ENCODE results near the gene TNIP1.

The TNIP1 gene

DNA sequence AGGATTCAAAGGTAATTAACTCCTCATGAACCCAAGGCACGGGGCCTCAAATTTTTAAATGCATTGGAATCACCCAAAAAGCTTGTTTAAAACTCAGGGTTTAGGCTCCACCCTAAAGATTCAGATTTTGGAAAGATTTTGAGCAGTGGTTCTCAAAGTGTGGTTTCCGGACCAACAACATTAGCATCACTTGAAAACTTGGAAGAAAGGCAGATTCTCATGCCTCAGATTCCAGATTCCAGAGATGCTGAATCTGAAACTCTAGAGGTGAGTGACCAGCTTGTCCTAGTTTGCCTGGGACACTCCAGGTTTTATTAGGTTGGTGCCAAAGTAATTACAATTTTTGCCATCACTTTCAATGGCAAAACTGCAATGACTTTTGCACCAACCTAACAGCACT is 24.7 kb upstream of the TNIP1 start:
- no peak for DNase-seq

GRCh38 chr5:151104795-151105194 is 24.0 kb upstream of the TNIP1 start:
- DNase-seq, result no peak

DNA sequence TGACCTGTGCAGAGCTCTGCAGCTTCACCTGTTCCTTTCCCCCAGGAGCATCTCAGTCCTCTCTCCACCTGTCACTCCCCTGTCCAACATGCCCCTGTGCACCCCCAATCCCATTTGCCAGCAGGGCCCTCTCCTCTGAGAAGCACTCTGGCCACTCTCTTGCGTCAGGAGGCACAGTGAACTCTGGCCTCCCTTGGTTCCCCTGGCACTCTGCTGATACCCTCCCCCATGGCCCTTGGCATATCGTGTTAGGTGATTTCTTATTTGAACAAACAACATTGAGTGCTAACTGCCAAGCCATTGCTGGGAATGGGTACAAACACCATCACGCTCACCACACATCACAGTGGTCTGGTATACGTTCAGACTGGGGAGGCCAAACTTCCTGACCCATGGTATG is 20.9 kb upstream of the TNIP1 start:
- DNase-seq, result no peak

- no peak for DNase-seq
These were observed 20.3 kb upstream of the TNIP1 start for GRCh38 chr5:151101151-151101550.

GRCh38 chr5:151100681-151101080 is 19.8 kb upstream of the TNIP1 start:
- no peak for DNase-seq

- DNase-seq, result no peak
These were observed 17.9 kb upstream of the TNIP1 start for GRCh38 chr5:151098768-151099121.

GRCh38 chr5:151097820-151098767 is 17.3 kb upstream of the TNIP1 start:
- no peak for DNase-seq

DNA sequence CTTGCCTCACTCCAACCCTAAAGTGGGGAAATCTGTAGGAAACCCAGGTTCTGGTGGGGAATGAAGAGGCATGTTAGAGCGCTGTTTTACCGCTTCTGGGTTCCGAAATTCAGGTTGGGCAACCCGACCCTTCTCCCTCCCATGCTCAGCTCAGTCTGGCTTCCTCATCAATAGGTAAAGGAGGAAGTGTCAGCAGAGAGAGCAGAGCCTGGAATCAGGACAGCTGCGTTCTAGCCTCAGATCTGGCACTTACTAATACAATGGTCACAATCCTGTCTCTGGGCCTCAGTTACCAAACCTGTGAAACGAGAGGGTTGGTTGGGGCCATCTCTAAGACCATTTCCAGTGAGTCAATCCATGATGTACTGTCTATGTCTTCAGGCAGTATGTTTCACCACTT is 16.2 kb upstream of the TNIP1 start:
- DNase-seq, result no peak

- no peak for DNase-seq
These were observed 15.2 kb upstream of the TNIP1 start for GRCh38 chr5:151096001-151096373.

GRCh38 chr5:151095341-151096000 is 14.6 kb upstream of the TNIP1 start:
- DNase-seq, result no peak

- no peak for DNase-seq
These were observed 14.0 kb upstream of the TNIP1 start for GRCh38 chr5:151094852-151095245.

- no peak for DNase-seq
These were observed 13.4 kb upstream of the TNIP1 start for GRCh38 chr5:151094030-151094851.

DNA sequence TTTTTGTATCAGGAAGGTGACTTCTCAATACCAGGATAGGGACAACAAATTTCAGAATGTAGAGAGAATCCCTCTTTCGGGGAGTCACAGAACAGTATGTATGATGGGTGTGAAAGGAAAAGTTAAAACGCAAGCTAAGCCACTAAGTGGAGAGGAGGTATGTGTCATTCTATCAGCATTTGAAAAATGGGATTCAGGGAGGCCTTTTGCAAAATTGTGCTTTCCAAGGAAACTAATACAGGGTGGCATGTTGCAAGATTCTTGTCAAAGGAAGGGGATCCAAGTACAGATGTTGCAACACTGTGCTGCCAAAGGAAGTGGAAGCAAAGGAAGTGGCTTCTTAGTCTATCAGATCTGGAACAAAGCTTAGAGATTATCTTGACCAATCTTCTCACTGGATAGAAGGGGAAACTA is 12.6 kb upstream of the TNIP1 start:
- DNase-seq, result no peak

DNA sequence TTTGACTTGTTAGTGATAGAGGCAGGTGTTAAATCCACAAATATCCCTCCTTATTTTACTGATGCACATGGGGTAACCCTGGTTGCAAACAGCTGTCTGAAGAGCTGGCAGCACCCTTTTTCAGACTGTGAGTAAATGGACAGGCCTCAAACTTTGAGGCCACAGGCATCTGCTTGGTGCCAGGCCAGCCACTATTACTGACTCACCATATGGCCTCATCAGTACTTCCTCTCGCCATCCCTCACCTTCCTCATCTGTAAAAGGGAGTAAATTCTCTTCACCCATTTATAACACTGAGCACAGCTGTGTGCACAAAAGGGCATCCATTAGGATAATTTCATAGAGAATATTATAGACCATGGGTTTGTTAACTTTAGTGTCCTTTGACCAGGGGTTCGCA is 11.9 kb upstream of the TNIP1 start:
- DNase-seq, result no peak

DNA sequence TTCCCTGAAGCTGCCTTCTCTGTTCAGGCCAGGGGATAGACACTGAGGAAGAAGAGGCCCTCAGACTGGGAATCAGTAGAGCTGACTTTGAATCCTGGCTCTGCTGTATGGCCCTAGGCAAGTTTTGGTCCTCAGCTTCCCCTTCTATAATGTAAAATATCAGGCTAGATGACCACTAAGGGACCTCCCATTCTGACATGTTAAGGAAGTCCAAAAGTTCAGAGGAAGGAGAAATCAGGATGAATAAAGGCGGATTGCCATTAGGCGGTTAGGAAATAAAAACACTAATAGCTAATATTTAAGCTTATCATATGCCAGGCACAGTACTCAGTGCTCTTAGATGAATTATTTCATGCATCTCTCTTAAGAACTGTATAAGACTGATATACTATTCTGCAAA is 8.9 kb upstream of the TNIP1 start:
- no peak for DNase-seq

- no peak for DNase-seq
These were observed 8.2 kb upstream of the TNIP1 start for GRCh38 chr5:151088986-151089385.

GRCh38 chr5:151087486-151087885 is 6.7 kb upstream of the TNIP1 start:
- no peak for DNase-seq

DNA sequence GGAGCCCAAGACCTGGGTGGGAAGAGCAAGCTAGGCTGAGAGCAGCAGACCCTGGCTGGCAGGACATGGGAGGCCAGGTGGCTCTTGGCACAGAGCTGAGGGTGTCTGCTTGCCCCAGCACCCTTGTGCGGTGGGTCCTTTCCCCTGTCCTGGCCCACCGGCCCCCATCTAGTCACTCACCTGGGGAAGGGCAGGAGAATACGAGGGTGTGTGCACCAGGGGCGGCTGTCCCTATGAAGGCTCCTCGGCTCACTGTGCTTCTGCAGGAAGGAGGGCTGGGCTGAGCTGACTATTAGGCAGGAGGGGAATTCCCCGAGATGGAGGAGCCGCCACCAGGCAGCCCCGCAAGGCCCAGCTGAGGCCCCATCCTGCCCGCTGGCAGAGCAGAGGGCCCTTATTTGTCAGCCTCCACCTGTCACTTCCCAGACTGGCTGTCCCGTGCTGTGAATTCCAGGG is 6.1 kb upstream of the TNIP1 start:
- no peak for DNase-seq

GRCh38 chr5:151086192-151086869 is 5.5 kb upstream of the TNIP1 start:
- no peak for DNase-seq

DNA sequence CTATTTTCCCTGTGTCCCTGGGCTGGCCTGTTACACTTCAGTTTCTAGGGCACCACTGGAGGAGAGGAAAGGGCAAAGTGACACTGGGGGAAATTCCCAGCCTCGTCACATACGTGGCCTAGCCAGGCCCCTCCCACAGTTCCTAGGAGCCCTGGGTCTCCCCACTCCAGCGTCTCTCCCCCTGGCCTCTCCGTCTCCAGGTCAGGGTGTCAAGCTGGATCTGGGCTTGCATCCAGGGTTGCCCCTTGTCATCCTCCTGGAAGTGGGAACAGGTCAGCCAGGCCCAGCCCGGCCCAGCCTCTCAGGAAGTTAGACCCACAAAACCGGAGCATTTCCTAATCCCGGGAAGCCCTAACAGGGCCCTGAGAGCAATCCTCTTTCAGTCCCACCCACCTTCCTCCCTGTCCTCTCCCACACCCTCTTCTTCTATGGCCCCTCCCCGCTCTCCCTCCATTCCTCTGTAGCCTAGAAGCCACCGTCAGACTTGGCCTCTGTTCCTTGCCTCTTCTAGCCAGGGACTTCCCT is 4.7 kb upstream of the TNIP1 start:
- DNase-seq, result no peak

DNA sequence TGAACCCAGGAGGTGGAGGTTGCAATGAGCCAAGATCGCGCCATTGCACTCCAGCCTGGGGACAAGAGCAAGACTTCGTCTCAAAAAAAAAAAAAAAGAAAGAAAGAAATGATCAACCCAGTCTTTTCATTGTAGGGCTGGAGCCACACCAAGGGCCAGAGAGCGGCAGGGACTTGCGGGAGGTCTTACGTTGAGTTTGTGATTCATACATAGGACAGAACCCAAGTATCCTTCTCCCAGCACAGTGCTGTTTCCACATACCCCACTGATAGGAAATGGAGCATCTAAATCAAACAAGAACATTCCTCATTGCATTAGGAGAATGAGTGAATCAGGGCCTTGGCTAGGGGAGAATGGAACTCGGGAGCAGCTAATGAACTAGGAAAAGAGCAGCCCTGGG is 3.5 kb upstream of the TNIP1 start:
- DNase-seq, result no peak

DNA sequence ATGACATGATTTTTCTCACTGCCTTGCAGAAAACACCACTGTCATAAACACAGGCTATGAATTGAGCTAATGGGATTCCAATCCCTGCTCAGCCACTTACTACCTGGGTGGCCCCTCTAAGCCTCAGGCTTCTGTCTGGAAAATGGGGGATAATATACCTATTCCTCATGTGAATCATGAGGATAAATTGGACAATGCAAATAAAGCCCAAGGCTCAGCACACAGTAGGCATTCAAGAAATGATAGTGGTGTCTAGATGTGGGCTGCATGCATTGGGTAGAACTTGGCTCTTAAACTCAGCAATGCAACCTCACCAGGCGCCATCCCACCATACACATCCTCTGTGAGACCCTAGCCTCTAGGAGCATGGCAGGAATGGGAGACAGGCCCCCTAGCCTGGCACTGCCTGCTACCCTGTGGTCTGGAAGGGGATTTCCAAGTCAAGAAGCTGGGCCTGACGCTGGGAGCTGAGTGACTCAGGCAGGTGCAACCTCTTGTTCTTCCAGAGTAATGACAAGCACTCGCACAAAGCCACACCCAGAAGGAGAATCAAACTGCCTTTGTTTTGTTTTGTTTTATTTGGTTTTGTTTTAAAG is 2.3 kb upstream of the TNIP1 start:
- no peak for DNase-seq

Measured in NCI-H446 treated with DMSO at 0.1 percent for 48 hours (cell line).